ENCODE results near the gene LRRFIP1.
"Not testable (repeated sequence)": the region's sequence is repeated elsewhere in the genome, so short reads cannot be mapped to it uniquely, and the experiment has no call there.

Gene LRRFIP1

DNA sequence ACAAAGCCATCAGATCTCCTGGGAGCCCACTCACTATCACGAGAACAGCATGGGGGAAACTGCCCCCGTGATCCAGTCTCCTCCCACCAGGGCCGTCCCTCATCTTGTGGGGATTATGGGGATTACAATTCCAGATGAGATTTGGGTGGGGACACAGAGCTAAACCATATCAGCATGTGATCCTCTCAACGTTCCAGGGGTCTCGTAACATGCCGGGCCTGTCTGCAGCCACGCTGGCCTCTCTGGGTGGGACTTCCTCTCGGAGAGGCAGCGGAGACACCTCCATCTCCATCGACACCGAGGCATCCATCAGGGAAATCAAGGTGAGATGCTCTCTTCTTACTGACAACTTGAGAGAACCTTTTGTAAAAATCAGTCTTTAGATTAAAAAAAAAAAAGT lies 121.6 kb downstream of the LRRFIP1 start:
- Histone ChIP-seq H3K9ac (ENCODE audit: low read depth, low read length) (no peak overlapping the region), H3K4me2 (ENCODE audit: insufficient read depth, low read length) (no peak overlapping the region), H2AFZ (ENCODE audit: low read depth, low read length) (no peak overlapping the region), H3K36me3 (ENCODE audit: insufficient read depth, low read length) (peaks cover 58% of the 10 kb centered on the region), H3K9me3 (ENCODE audit: insufficient read depth, low read length, severe bottlenecking) (no peaks in the 10 kb centered on the region), H3K79me2 (ENCODE audit: insufficient read depth, low read length) (peaks cover 15% of the 10 kb centered on the region), H4K20me1 (ENCODE audit: insufficient read depth, low read length) (peaks cover 28% of the 10 kb centered on the region), H3K4me3 (ENCODE audit: low read depth in 1 of 2, low read length in 2 of 2) (no peak overlapping the region), H3K27me3 (ENCODE audit: insufficient read depth, low read length, poor library complexity) (no peaks in the 10 kb centered on the region), H3K27ac (ENCODE audit: low read length) (no peak overlapping the region), H3K4me1 (ENCODE audit: insufficient read depth, low read length) (no peaks in the 10 kb centered on the region)
- ATAC-seq (ENCODE audit: insufficient read depth, low read depth), result no peak
- TF ChIP-seq, protein P1, sequence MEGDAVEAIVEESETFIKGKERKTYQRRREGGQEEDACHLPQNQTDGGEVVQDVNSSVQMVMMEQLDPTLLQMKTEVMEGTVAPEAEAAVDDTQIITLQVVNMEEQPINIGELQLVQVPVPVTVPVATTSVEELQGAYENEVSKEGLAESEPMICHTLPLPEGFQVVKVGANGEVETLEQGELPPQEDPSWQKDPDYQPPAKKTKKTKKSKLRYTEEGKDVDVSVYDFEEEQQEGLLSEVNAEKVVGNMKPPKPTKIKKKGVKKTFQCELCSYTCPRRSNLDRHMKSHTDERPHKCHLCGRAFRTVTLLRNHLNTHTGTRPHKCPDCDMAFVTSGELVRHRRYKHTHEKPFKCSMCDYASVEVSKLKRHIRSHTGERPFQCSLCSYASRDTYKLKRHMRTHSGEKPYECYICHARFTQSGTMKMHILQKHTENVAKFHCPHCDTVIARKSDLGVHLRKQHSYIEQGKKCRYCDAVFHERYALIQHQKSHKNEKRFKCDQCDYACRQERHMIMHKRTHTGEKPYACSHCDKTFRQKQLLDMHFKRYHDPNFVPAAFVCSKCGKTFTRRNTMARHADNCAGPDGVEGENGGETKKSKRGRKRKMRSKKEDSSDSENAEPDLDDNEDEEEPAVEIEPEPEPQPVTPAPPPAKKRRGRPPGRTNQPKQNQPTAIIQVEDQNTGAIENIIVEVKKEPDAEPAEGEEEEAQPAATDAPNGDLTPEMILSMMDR (IDR thresholded peaks at IDR 0.05; ENCODE audit: borderline replicate concordance, extremely low read depth, low read length, poor library complexity, severe bottlenecking), result no peak
- no peak for TF ChIP-seq EZH2 (IDR thresholded peaks at IDR 0.05; ENCODE audit: borderline replicate concordance, low read depth, low read length, severe bottlenecking)
- DNase-seq, result no peak

DNA sequence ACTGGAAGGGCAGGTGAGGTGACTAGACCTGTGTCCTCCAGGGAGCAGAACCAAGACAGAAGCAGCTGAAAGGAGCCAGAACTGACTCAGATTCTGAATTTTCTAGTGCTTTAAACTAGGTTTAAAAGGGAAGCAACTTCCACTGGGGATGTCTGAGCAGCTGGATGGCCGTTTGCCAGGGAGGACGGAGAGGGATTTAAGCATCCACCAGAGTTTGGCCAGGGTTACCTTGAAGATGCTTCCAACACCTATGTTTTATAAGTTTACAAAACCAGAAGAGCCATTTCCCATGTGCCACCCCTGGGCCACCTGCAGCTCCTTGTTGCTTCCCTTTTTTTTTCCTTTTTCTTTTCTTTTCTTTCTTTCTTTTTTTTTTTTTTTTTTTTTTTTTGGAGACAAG lies 122.6 kb downstream of the LRRFIP1 start:
- Histone ChIP-seq H3K9me3 (ENCODE audit: insufficient read depth, low read length, severe bottlenecking) (no peaks in the 10 kb centered on the region), H3K27ac (ENCODE audit: low read length) (no peak overlapping the region), H4K20me1 (ENCODE audit: insufficient read depth, low read length) (peaks cover 19% of the 10 kb centered on the region), H3K9ac (ENCODE audit: low read depth, low read length) (no peak overlapping the region), H3K4me1 (ENCODE audit: insufficient read depth, low read length) (no peaks in the 10 kb centered on the region), H3K4me2 (ENCODE audit: insufficient read depth, low read length) (no peak overlapping the region), H2AFZ (ENCODE audit: low read depth, low read length) (no peak overlapping the region), H3K36me3 (ENCODE audit: insufficient read depth, low read length) (peaks cover 67% of the 10 kb centered on the region), H3K79me2 (ENCODE audit: insufficient read depth, low read length) (peaks cover 15% of the 10 kb centered on the region), H3K4me3 (ENCODE audit: low read depth in 1 of 2, low read length in 2 of 2) (no peak overlapping the region), H3K27me3 (ENCODE audit: insufficient read depth, low read length, poor library complexity) (no peaks in the 10 kb centered on the region)
- DNase-seq, result no peak
- no peak for ATAC-seq (ENCODE audit: insufficient read depth, low read depth)
- TF ChIP-seq EZH2 (IDR thresholded peaks at IDR 0.05; ENCODE audit: borderline replicate concordance, low read depth, low read length, severe bottlenecking), result no peak
- TF ChIP-seq, protein P1 (IDR thresholded peaks at IDR 0.05; ENCODE audit: borderline replicate concordance, extremely low read depth, low read length, poor library complexity, severe bottlenecking), result no peak

DNA sequence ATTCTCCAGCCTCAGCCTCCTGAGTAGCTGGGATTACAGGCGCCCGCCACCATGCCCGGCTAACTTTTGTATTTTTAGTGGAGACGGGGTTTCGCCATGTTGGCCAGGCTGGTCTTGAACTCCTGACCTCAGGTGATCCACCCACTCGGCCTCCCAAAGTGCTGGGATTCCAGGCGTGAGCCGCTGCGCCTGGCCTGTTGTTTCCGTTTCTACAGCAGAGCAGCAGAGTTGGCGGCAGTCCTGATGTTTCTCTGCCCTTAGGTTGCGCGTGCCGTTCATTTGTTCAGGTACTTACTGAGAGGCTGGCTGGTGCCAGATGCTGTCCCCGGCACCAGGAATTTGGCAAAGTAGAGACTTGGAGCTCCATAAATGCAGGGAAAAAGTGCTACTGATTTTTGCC lies 123.1 kb downstream of the LRRFIP1 start:
- H4K20me1 ChIP-seq (ENCODE audit: insufficient read depth, low read length), result peaks cover 18% of the 10 kb centered on the region
- not testable (repeated sequence) for H3K4me2 ChIP-seq (ENCODE audit: insufficient read depth, low read length); H3K4me1 ChIP-seq (ENCODE audit: insufficient read depth, low read length); H2AFZ ChIP-seq (ENCODE audit: low read depth, low read length); H3K27me3 ChIP-seq (ENCODE audit: insufficient read depth, low read length, poor library complexity); DNase-seq; H3K27ac ChIP-seq (ENCODE audit: low read length); ATAC-seq (ENCODE audit: insufficient read depth, low read depth); H3K4me3 ChIP-seq (ENCODE audit: low read depth in 1 of 2, low read length in 2 of 2); H3K9ac ChIP-seq (ENCODE audit: low read depth, low read length); H3K9me3 ChIP-seq (ENCODE audit: insufficient read depth, low read length, severe bottlenecking)
- H3K79me2 ChIP-seq (ENCODE audit: insufficient read depth, low read length), result peaks cover 14% of the 10 kb centered on the region
- peaks cover 72% of the 10 kb centered on the region for H3K36me3 ChIP-seq (ENCODE audit: insufficient read depth, low read length)

- H3K4me2 ChIP-seq (ENCODE audit: insufficient read depth, low read length), result no peak overlapping the region
- no peak for ATAC-seq (ENCODE audit: insufficient read depth, low read depth)
- H3K27ac ChIP-seq (ENCODE audit: low read length), result no peak overlapping the region
- H3K9ac ChIP-seq (ENCODE audit: low read depth, low read length), result no peak overlapping the region
- TF ChIP-seq, protein P1 (IDR thresholded peaks at IDR 0.05; ENCODE audit: borderline replicate concordance, extremely low read depth, low read length, poor library complexity, severe bottlenecking), result no peak
- TF ChIP-seq EZH2 (IDR thresholded peaks at IDR 0.05; ENCODE audit: borderline replicate concordance, low read depth, low read length, severe bottlenecking), result no peak
- no peak overlapping the region for H2AFZ ChIP-seq (ENCODE audit: low read depth, low read length)
- H3K4me1 ChIP-seq (ENCODE audit: insufficient read depth, low read length), result no peaks in the 10 kb centered on the region
- DNase-seq, result no peak
- H3K79me2 ChIP-seq (ENCODE audit: insufficient read depth, low read length), result no peaks in the 10 kb centered on the region
- H3K27me3 ChIP-seq (ENCODE audit: insufficient read depth, low read length, poor library complexity), result no peaks in the 10 kb centered on the region
- H3K4me3 ChIP-seq (ENCODE audit: low read depth in 1 of 2, low read length in 2 of 2), result no peak overlapping the region
- peaks cover 4% of the 10 kb centered on the region; the same call in 1 of the 2 replicates for H4K20me1 ChIP-seq (ENCODE audit: insufficient read depth, low read length)
- no peaks in the 10 kb centered on the region for H3K9me3 ChIP-seq (ENCODE audit: insufficient read depth, low read length, severe bottlenecking)
- H3K36me3 ChIP-seq (ENCODE audit: insufficient read depth, low read length), result peaks cover 80% of the 10 kb centered on the region
Observed at GRCh38 chr2:237752761-237753165, 125.4 kb downstream of the LRRFIP1 start.
